ENCODE measurements around the gene TRIO. TPM values are rescaled to one million over a fixed set of nuclear protein-coding genes. Genes with fewer than 3 reads are reported as not detected.

Gene TRIO
- total and polyA plus RNA-seq, 3 experiments from 2014 or later, result 0.89 to 4.4 (median 4.2) TPM

- H3K27me3 ChIP-seq (ENCODE audit: insufficient read depth, low read length, poor library complexity, severe bottlenecking), result peaks cover 3% of the 10 kb centered on the region
- H3K27ac Mint-ChIP-seq, result no peak overlapping the region
- H3K4me1 ChIP-seq (ENCODE audit: insufficient read depth, low read length), result no peaks in the 10 kb centered on the region
- no peak for DNase-seq
- H3K4me3 Mint-ChIP-seq, result no peak overlapping the region
- no peaks in the 10 kb centered on the region for H3K9me3 Mint-ChIP-seq
- ChIA-PET CTCF (no interaction called here), POLR2A (no interaction called here)
- no peaks in the 10 kb centered on the region for H3K4me1 Mint-ChIP-seq
- H3K36me3 ChIP-seq (ENCODE audit: insufficient read depth, low read length), result no peaks in the 10 kb centered on the region
- peaks cover 0 to 24% of the 10 kb centered on the region in 2 donors for H3K27me3 Mint-ChIP-seq
- no peaks in the 10 kb centered on the region for H3K36me3 Mint-ChIP-seq
- H3K4me3 ChIP-seq (ENCODE audit: low read length), result no peak overlapping the region
- no peak overlapping the region for H3K27ac ChIP-seq (ENCODE audit: low read depth, low read length)
- no peaks in the 10 kb centered on the region for H3K9me3 ChIP-seq (ENCODE audit: low read length)
Observed at GRCh38 chr5:14177634-14178033, 34.5 kb downstream of the TRIO start.

- no peaks in the 10 kb centered on the region for H3K4me1 ChIP-seq (ENCODE audit: insufficient read depth, low read length)
- no peak overlapping the region for H3K27ac ChIP-seq (ENCODE audit: low read depth, low read length)
- no peaks in the 10 kb centered on the region for H3K9me3 Mint-ChIP-seq
- H3K36me3 ChIP-seq (ENCODE audit: insufficient read depth, low read length), result no peaks in the 10 kb centered on the region
- H3K4me1 Mint-ChIP-seq, result no peaks in the 10 kb centered on the region
- H3K27me3 ChIP-seq (ENCODE audit: insufficient read depth, low read length, poor library complexity, severe bottlenecking), result peaks cover 3% of the 10 kb centered on the region
- H3K9me3 ChIP-seq (ENCODE audit: low read length), result no peaks in the 10 kb centered on the region
- no peak overlapping the region for H3K4me3 Mint-ChIP-seq
- H3K27me3 Mint-ChIP-seq, result peaks cover 0 to 22% of the 10 kb centered on the region in 2 donors
- CTCF ChIA-PET, result no interaction called here
- no peaks in the 10 kb centered on the region for H3K36me3 Mint-ChIP-seq
- H3K27ac Mint-ChIP-seq, result no peak overlapping the region
- H3K4me3 ChIP-seq (ENCODE audit: low read length), result no peak overlapping the region
- DNase-seq, result no peak
- POLR2A ChIA-PET, result no interaction called here
Observed at GRCh38 chr5:14178091-14178490, 34.9 kb downstream of the TRIO start.

- CTCF ChIA-PET, result no interaction called here
- POLR2A ChIA-PET, result no interaction called here
- DNase-seq, result no peak
Observed at GRCh38 chr5:14178671-14179211, 35.6 kb downstream of the TRIO start.

GRCh38 chr5:14179446-14179845, 36.3 kb downstream of the TRIO start:
- Mint-ChIP-seq H3K27me3 (peaks cover 0 to 15% of the 10 kb centered on the region in 2 donors), H3K36me3 (no peaks in the 10 kb centered on the region), H3K4me3 (no peak overlapping the region), H3K27ac (no peak overlapping the region), H3K4me1 (no peaks in the 10 kb centered on the region), H3K9me3 (no peaks in the 10 kb centered on the region)
- peaks cover 3% of the 10 kb centered on the region for H3K27me3 ChIP-seq (ENCODE audit: insufficient read depth, low read length, poor library complexity, severe bottlenecking)
- ChIA-PET POLR2A (no interaction called here), CTCF (no interaction called here)
- no peaks in the 10 kb centered on the region for H3K9me3 ChIP-seq (ENCODE audit: low read length)
- DNase-seq, result no peak
- H3K4me1 ChIP-seq (ENCODE audit: insufficient read depth, low read length), result no peaks in the 10 kb centered on the region
- no peak overlapping the region for H3K4me3 ChIP-seq (ENCODE audit: low read length)
- no peak overlapping the region for H3K27ac ChIP-seq (ENCODE audit: low read depth, low read length)
- no peaks in the 10 kb centered on the region for H3K36me3 ChIP-seq (ENCODE audit: insufficient read depth, low read length)

More at GRCh38 chr5:14178671-14179211, 35.6 kb downstream of the TRIO start:
- H3K4me1 ChIP-seq (ENCODE audit: insufficient read depth, low read length), result no peaks in the 10 kb centered on the region
- H3K27me3 ChIP-seq (ENCODE audit: insufficient read depth, low read length, poor library complexity, severe bottlenecking), result peaks cover 3% of the 10 kb centered on the region
- H3K36me3 Mint-ChIP-seq, result no peaks in the 10 kb centered on the region
- H3K27ac ChIP-seq (ENCODE audit: low read depth, low read length), result no peak overlapping the region
- no peaks in the 10 kb centered on the region for H3K4me1 Mint-ChIP-seq
- no peaks in the 10 kb centered on the region for H3K9me3 Mint-ChIP-seq
- H3K27me3 Mint-ChIP-seq, result peaks cover 0 to 17% of the 10 kb centered on the region in 2 donors
- H3K4me3 ChIP-seq (ENCODE audit: low read length), result no peak overlapping the region
- no peaks in the 10 kb centered on the region for H3K36me3 ChIP-seq (ENCODE audit: insufficient read depth, low read length)
- H3K9me3 ChIP-seq (ENCODE audit: low read length), result no peaks in the 10 kb centered on the region
- H3K4me3 Mint-ChIP-seq, result no peak overlapping the region
- no peak overlapping the region for H3K27ac Mint-ChIP-seq

GRCh38 chr5:14180437-14180836, 37.3 kb downstream of the TRIO start:
- ChIA-PET POLR2A (no interaction called here), CTCF (no interaction called here)
- H3K4me1 ChIP-seq (ENCODE audit: insufficient read depth, low read length), result no peaks in the 10 kb centered on the region
- Mint-ChIP-seq H3K27me3 (peaks cover 0 to 17% of the 10 kb centered on the region in 2 donors), H3K36me3 (no peaks in the 10 kb centered on the region), H3K4me3 (no peak overlapping the region), H3K4me1 (no peaks in the 10 kb centered on the region), H3K9me3 (no peaks in the 10 kb centered on the region), H3K27ac (no peak overlapping the region)
- H3K9me3 ChIP-seq (ENCODE audit: low read length), result no peaks in the 10 kb centered on the region
- H3K27me3 ChIP-seq (ENCODE audit: insufficient read depth, low read length, poor library complexity, severe bottlenecking), result peaks cover 3% of the 10 kb centered on the region
- H3K36me3 ChIP-seq (ENCODE audit: insufficient read depth, low read length), result no peaks in the 10 kb centered on the region
- no peak overlapping the region for H3K27ac ChIP-seq (ENCODE audit: low read depth, low read length)
- DNase-seq, result no peak
- no peak overlapping the region for H3K4me3 ChIP-seq (ENCODE audit: low read length)

GRCh38 chr5:14181299-14181968, 38.3 kb downstream of the TRIO start:
- ChIA-PET CTCF (no interaction called here), POLR2A (no interaction called here)
- Mint-ChIP-seq H3K9me3 (no peaks in the 10 kb centered on the region), H3K4me1 (no peaks in the 10 kb centered on the region), H3K27me3 (peaks cover 0 to 20% of the 10 kb centered on the region in 2 donors), H3K27ac (no peak overlapping the region), H3K36me3 (no peaks in the 10 kb centered on the region), H3K4me3 (no peak overlapping the region)
- Histone ChIP-seq H3K4me1 (ENCODE audit: insufficient read depth, low read length) (no peaks in the 10 kb centered on the region), H3K36me3 (ENCODE audit: insufficient read depth, low read length) (no peaks in the 10 kb centered on the region), H3K27me3 (ENCODE audit: insufficient read depth, low read length, poor library complexity, severe bottlenecking) (peaks cover 3% of the 10 kb centered on the region), H3K27ac (ENCODE audit: low read depth, low read length) (no peak overlapping the region), H3K4me3 (ENCODE audit: low read length) (no peak overlapping the region), H3K9me3 (ENCODE audit: low read length) (no peaks in the 10 kb centered on the region)
- DNase-seq, result no peak

- no peak for DNase-seq
- Histone ChIP-seq H3K9me3 (ENCODE audit: low read length) (no peaks in the 10 kb centered on the region), H3K36me3 (ENCODE audit: insufficient read depth, low read length) (no peaks in the 10 kb centered on the region), H3K4me1 (ENCODE audit: insufficient read depth, low read length) (no peaks in the 10 kb centered on the region), H3K27ac (ENCODE audit: low read depth, low read length) (no peak overlapping the region), H3K27me3 (ENCODE audit: insufficient read depth, low read length, poor library complexity, severe bottlenecking) (no peaks in the 10 kb centered on the region), H3K4me3 (ENCODE audit: low read length) (no peak overlapping the region)
- Mint-ChIP-seq H3K27me3 (peaks cover 0 to 16% of the 10 kb centered on the region in 2 donors), H3K9me3 (no peaks in the 10 kb centered on the region), H3K27ac (no peak overlapping the region), H3K4me1 (no peaks in the 10 kb centered on the region), H3K36me3 (no peaks in the 10 kb centered on the region), H3K4me3 (no peak overlapping the region)
- ChIA-PET POLR2A (no interaction called here), CTCF (no interaction called here)
Observed at GRCh38 chr5:14182761-14183160, 39.6 kb downstream of the TRIO start.

- no peak overlapping the region for H3K4me3 ChIP-seq (ENCODE audit: low read length)
- CTCF ChIA-PET, result no interaction called here
- H3K9me3 Mint-ChIP-seq, result no peaks in the 10 kb centered on the region
Observed at GRCh38 chr5:14183187-14183939, 40.2 kb downstream of the TRIO start.

More at GRCh38 chr5:14183187-14183939, 40.2 kb downstream of the TRIO start:
- no peak for DNase-seq
- Histone ChIP-seq H3K27me3 (ENCODE audit: insufficient read depth, low read length, poor library complexity, severe bottlenecking) (no peaks in the 10 kb centered on the region), H3K9me3 (ENCODE audit: low read length) (no peaks in the 10 kb centered on the region), H3K4me1 (ENCODE audit: insufficient read depth, low read length) (no peaks in the 10 kb centered on the region), H3K36me3 (ENCODE audit: insufficient read depth, low read length) (no peaks in the 10 kb centered on the region), H3K27ac (ENCODE audit: low read depth, low read length) (no peak overlapping the region)
- POLR2A ChIA-PET, result no interaction called here
- Mint-ChIP-seq H3K36me3 (no peaks in the 10 kb centered on the region), H3K27ac (no peak overlapping the region), H3K27me3 (peaks cover 0 to 14% of the 10 kb centered on the region in 2 donors), H3K4me1 (no peaks in the 10 kb centered on the region), H3K4me3 (no peak overlapping the region)

Data from CD8-positive, alpha-beta memory T cell (primary cell).